Testis (tissue), 3 donors: ENCODE measurements around the gene RNF141. TPM values are rescaled to one million over a fixed set of nuclear protein-coding genes. Genes with fewer than 3 reads are reported as not detected.

Source experiments
- DNase-seq: peaks from one replicate; pipeline ENCODE4 v3.0.0-alpha.2; 2019
- H3K27ac ChIP-seq, 2 donors: fragments of 200-600 bp; sonication (generic); one replicate each; pipeline ENCODE4 v1.5.1; 2019
- H3K27me3 ChIP-seq: fragments of 200-600 bp; sonication (generic); one replicate; pipeline ENCODE4 v1.5.1; 2019
- H3K36me3 ChIP-seq: fragments of 200-600 bp; sonication (generic); one replicate; pipeline ENCODE4 v1.5.1; 2017; ENCODE audit warnings: low read depth; ENCODE audit errors: missing control alignments
- H3K4me1 ChIP-seq: fragments of 200-600 bp; sonication (generic); one replicate; pipeline ENCODE4 v1.5.1; 2019
- H3K4me3 ChIP-seq, 2 donors: fragments of 200-600 bp; sonication (generic); one replicate each; pipeline ENCODE4 v1.5.1; 2017 to 2019
- H3K9me3 ChIP-seq: fragments of 200-600 bp; sonication (generic); one replicate; pipeline ENCODE4 v1.5.1; 2017
- CTCF ChIP-seq, 3 experiments: fragments of 450-650 bp in 2 of 3; fragments of 200-600 bp in 1 of 3; sonication (generic) in 1 of 3; IDR thresholded peaks; one replicate each; pipeline ENCODE4 v1.5.1; 2016 to 2019; ENCODE audit warnings: antibody characterized with exemption in 3 of 3, mild to moderate bottlenecking in 2 of 3, moderate library complexity in 1 of 3
- POLR2A ChIP-seq: fragments of 450-650 bp; IDR thresholded peaks from one replicate; pipeline ENCODE4 v1.6.1; 2017; ENCODE audit warnings: antibody characterized with exemption, mild to moderate bottlenecking, moderate library complexity
- WGBS, 2 donors: methylation state at CpG; one replicate each; pipeline ENCODE4 v1.1.5; 2018; 5-methylcytosine and 5-hydroxymethylcytosine counted together
- intact Hi-C: fragments of 100-400 bp; cut with DNase I; formaldehyde crosslinking; loops from one replicate; pipeline ENCODE4 v1.15.1; 2023; ENCODE audit warnings: low total_unique reads
- polyA plus RNA-seq: library from polyadenylated mRNA; stranded (reverse); fragments of 350-450 nt; fragmentation: Illumina TruSeq; extraction: RNeasy Lipid Tissue Mini Kit (QIAGEN cat#74804); gene quantifications from one replicate; pipeline ENCODE4 v1.2.3, GENCODE V29; 2014; ENCODE audit warnings: low read depth, low replicate concordance; ENCODE audit not compliant: insufficient read depth
- total RNA-seq, 2 donors: library from RNA; depleted of rRNA; stranded (reverse); fragments of >200 nt; gene quantifications; one replicate each; pipeline ENCODE4 v1.2.3, GENCODE V29; 2016

The RNF141 gene
- total and polyA plus RNA-seq, 3 donors from 2014 or later = 63.1 to 172 (median 91.3) TPM

GRCh38 chr11:10486161-10486840 is 54.7 kb downstream of the RNF141 start:
- no peak overlapping the region for H3K27ac ChIP-seq
- DNase-seq = peak; percentile 4
- peaks cover 9% of the 10 kb centered on the region for H3K4me1 ChIP-seq
- intact Hi-C loops = no loop called here
- no peak overlapping the region for H3K4me3 ChIP-seq
- no peaks in the 10 kb centered on the region for H3K36me3 ChIP-seq
- H3K9me3 ChIP-seq = no peaks in the 10 kb centered on the region
- H3K27me3 ChIP-seq = no peaks in the 10 kb centered on the region
- TF ChIP-seq POLR2A (no peak), CTCF (IDR thresholded peaks at IDR 0.05) (no peak)
- whole genome bisulfite sequencing, 2 donors = 92 to 95% methylated on average over 10 of the region's 10 CpGs

GRCh38 chr11:10485646-10486045 is 55.3 kb downstream of the RNF141 start:
- H3K27ac ChIP-seq = no peak overlapping the region
- TF ChIP-seq POLR2A (no peak), CTCF (IDR thresholded peaks at IDR 0.05) (no peak)
- H3K4me3 ChIP-seq = no peak overlapping the region
- no peaks in the 10 kb centered on the region for H3K9me3 ChIP-seq
- no peaks in the 10 kb centered on the region for H3K27me3 ChIP-seq
- DNase-seq = no peak
- no peaks in the 10 kb centered on the region for H3K36me3 ChIP-seq
- peaks cover 3% of the 10 kb centered on the region for H3K4me1 ChIP-seq
- intact Hi-C loops = no loop called here
- 50 to 100% methylated on average over 1 to 2 of the region's 2 CpGs for WGBS, 2 donors

- Histone ChIP-seq H3K36me3 (no peaks in the 10 kb centered on the region), H3K4me1 (no peaks in the 10 kb centered on the region), H3K27ac (no peak overlapping the region), H3K4me3 (no peak overlapping the region), H3K27me3 (no peaks in the 10 kb centered on the region), H3K9me3 (no peaks in the 10 kb centered on the region)
- TF ChIP-seq POLR2A (no peak), CTCF (IDR thresholded peaks at IDR 0.05) (no peak)
- 86 to 92% methylated on average over 16 of the region's 16 CpGs for WGBS, 2 donors
- no peak for DNase-seq
- intact Hi-C loops = no loop called here
These were observed 56.4 kb downstream of the RNF141 start for GRCh38 chr11:10484461-10485180.

- H3K36me3 ChIP-seq = no peaks in the 10 kb centered on the region
- no peaks in the 10 kb centered on the region for H3K9me3 ChIP-seq
- H3K4me1 ChIP-seq = no peaks in the 10 kb centered on the region
- no peak overlapping the region for H3K27ac ChIP-seq
- DNase-seq = no peak
- intact Hi-C loops = no loop called here
- TF ChIP-seq CTCF (IDR thresholded peaks at IDR 0.05) (no peak), POLR2A (no peak)
- no peaks in the 10 kb centered on the region for H3K27me3 ChIP-seq
- no peak overlapping the region for H3K4me3 ChIP-seq
- WGBS, 2 donors = 39 to 73% methylated on average over 2 to 3 of the region's 3 CpGs
These were observed 57.4 kb downstream of the RNF141 start for GRCh38 chr11:10483584-10483983.
